ENCODE results near the gene KRT85.
"Not testable (repeated sequence)": the region's sequence is repeated elsewhere in the genome, so short reads cannot be mapped to it uniquely, and the experiment has no call there.

KRT85 gene

GRCh38 chr12:52323001-52323400, 44.3 kb downstream of the KRT85 start:
- DNase-seq: no peak

DNA sequence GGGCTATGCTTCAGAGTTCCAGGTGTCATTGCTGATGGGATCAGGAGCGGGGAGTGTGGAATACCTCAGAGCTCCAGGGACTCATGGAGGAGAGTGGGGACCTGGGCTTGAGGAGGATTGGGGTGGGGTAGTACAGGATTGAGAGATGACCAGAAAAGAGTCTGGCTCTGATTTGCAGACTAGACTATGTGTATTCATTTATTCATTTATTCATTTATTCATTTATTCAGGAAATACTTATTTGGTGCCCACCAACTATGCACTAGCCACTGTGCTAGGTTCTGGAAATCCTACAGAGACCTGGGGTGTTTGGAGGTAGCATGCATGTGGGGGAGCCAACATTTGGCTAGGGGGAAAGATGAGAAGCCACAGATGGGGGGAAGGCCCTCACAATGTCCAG, 45.2 kb downstream of the KRT85 start:
- no peak for DNase-seq

DNA sequence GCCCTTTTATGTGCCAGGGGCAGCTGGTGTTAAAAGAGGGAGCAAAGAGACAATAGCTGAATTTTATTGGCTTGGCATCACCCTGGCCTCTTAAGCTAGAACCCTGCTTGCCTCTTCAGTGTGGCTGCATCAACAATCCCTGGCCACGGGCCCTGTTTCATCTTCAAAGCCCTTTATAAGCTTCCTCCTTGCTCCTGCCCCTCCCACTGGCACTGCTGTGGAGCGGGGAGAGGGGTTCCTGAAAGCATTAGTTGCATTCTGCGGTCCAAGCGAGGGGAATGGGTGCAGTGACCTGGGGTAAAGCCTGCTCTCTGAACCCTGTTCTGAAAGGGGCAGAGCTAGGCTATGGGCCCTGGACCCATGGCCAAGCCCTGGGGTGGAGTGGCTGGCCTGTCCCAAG, 45.9 kb downstream of the KRT85 start:
- no peak for DNase-seq

DNA sequence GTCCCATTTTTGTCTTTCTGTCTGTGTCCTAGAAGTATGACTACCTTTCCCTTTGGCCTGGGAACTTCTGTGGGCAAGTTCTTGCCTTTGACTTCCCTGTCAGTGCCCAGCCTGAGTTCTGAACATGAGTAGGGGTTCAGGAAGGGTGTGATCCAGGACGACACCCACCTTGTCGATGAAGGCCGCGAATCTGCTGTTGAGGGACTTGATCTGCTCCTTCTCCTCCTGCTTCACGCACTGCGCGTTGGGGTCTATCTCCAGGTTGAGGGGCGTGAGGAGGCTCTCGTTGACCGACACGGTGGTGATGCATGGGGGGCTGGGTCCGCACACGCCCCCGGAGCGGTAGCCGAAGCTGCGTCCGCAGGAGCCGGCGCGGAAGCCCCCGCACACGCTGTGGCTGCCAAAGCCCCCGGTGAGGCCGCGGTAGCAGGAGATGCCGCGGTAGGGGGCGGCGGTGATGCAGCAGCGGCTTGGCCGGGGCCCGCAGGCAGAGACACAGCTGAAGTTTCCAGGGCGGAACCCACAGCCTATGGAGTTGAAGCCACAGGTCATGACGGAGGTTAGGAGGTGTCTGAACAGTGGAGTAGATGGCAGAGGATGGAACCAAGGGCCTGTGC, 46.4 kb downstream of the KRT85 start, which contains the start of gene KRT83:
KRT83 (minus strand) TSS at position 615 of the 617 bp plus-strand sequence; CDS start at position 552, 63 bp downstream.
- no peak for DNase-seq

GRCh38 chr12:52319097-52319496, 48.2 kb downstream of the KRT85 start:
- no peak for DNase-seq

GRCh38 chr12:52318241-52318990, 48.9 kb downstream of the KRT85 start:
- no peak for DNase-seq

DNA sequence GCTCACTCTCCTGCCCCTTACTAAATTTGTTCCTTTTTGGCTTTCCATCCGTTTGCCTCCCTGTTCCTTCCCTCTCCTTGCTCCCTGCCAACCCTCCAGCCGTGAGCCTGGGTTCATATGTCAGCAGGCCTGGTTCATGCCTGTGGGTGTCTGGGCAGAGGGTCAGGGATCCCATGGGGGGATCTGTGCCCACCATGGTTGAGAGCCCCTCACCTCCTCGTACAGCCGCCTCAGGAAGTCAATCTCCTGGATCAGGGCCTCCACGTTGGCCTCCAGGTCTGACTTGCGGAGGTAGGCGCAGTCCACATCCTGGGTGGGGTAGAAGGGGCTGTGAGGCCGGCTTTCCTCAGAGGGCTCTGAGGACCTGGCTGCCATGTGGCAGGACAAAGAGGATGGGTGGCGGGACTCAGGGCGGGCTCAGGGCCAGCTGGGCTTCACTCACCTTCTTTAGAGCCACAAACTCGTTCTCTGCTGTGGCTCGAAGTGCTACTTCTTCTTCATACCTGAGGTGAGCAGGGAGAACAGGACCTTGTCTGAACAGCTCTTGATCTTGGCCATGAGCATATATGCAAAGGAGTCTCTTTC, 49.7 kb downstream of the KRT85 start:
- no peak for DNase-seq

GRCh38 chr12:52316701-52317100, 50.6 kb downstream of the KRT85 start:
- no peak for DNase-seq

DNA sequence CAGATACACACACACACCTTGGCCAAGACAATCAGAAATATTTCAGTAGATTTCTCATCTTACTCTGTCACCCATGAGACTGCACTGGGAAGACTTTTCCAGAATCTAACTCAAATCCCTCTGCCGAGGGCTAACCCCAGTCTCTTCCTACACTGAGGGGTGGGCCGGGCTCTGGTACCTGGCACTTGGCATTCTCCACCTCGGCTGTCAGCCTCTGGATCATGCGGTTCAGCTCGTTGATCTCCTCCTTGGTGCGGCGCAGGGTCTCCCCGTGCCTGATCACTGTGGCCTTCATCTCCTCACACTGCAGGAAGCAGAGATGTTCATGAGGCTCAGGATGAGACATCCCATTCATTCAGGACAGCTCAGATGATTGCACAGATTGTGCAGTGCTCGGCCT, 51.0 kb downstream of the KRT85 start:
- DNase-seq: no peak

- DNase-seq: not testable (repeated sequence)
Measured at GRCh38 chr12:52315721-52316120, 51.6 kb downstream of the KRT85 start.

- DNase-seq: no peak
Measured at GRCh38 chr12:52314511-52314910, 52.8 kb downstream of the KRT85 start.

DNA sequence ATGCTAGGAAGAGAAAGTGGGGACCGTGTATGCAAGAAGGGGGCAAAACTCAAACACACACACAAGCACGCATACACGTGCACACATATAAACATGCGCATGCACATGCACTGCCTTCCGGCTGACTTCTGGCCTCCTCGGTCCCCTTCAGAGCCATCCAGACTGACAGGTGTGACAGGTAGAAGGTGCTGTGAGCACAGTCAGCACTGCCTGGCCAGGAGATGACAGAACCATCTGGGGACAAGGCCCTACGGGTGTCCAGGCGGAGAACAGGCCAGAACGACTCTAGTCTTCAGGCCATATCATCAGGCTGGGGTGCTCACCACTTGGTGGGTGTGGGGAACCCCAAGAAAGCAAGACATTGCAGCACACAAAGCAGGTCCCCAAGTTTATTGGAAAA, 53.4 kb downstream of the KRT85 start:
- DNase-seq: no peak

DNA sequence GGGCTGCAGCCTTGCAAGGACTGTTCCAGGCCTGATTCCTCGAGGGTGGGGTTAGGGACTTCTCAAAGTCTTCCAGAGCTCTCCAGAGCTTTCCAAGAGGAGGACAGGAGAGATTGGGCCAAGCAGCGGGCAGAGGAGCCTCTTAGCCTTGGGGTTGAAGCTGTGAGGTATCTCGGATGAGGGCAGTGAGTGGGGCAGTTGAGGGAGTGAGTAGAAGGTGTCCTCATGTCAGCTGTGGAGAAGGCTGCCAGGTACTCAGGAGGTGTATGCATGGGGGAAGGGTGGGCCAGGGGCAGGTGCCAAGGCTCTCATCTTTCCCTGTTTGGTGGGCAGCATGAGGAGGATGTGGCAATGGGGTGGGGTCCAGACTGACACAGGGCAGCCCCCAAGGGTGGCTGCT, 53.8 kb downstream of the KRT85 start:
- DNase-seq: no peak

GRCh38 chr12:52312086-52312485, 55.2 kb downstream of the KRT85 start:
- no peak for DNase-seq

GRCh38 chr12:52311285-52311648, 56.0 kb downstream of the KRT85 start:
- no peak for DNase-seq

GRCh38 chr12:52310622-52311284, 56.5 kb downstream of the KRT85 start:
- no peak for DNase-seq
